SKM-1 (cell line): ENCODE results near the gene TENT4B.
"Not testable (repeated sequence)": the region's sequence is repeated elsewhere in the genome, so short reads cannot be mapped to it uniquely, and the experiment has no call there.

Experiments
- DNase-seq: peaks from one replicate; lab custom pipeline; 2025; ENCODE audit not compliant: unreplicated experiment; lab: John Stamatoyannopoulos, UW

TENT4B gene

DNA sequence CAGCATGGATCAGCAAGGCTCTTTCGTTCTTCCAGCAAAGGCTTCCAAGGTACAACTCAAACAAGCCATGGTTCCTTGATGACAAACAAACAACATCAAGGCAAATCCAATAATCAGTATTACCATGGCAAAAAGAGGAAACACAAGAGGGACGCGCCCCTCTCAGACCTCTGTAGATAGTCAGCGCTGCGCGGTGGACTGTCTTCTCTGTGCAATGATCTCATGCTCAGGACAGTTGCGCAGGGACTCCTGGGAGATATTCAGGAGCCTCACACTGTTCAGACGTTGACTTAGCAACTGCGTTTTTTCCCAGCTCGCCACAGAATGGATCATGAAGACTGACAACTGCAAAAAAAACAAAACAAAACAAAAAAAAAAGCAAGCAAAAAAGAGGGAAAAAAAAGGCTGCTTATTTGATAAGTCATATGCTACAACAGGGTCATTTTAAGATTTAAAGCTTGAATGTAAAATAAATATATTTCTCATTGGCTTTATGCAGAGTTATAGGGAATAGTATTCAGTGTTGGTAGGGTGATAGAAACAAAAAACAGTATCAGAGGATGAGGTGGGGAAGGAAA lies 76.1 kb downstream of the TENT4B start:
- DNase-seq, result no peak

- no peak for DNase-seq
These were observed 81.9 kb downstream of the TENT4B start for GRCh38 chr16:50234771-50235556.

GRCh38 chr16:50235581-50235980 lies 82.5 kb downstream of the TENT4B start:
- no peak for DNase-seq

DNA sequence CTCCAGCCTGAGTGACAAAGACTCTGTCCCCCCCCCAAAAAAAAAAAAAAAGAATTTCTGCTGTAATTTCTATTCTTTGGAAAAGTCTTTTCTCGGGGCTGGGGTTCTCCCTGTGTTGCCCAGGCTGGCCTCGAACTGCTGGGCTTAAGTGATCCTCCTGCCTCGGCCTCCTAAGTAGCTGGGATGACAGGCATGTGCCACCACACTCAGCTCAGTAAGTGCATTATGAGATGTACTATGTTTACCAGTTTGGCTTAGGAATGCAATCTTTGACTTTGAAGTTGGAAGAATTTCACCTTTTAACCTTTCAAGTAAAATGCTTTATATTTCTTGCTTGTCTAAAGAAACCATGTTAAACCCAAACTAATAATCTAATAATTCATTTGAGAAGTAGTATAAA lies 85.2 kb downstream of the TENT4B start:
- DNase-seq, result no peak

DNA sequence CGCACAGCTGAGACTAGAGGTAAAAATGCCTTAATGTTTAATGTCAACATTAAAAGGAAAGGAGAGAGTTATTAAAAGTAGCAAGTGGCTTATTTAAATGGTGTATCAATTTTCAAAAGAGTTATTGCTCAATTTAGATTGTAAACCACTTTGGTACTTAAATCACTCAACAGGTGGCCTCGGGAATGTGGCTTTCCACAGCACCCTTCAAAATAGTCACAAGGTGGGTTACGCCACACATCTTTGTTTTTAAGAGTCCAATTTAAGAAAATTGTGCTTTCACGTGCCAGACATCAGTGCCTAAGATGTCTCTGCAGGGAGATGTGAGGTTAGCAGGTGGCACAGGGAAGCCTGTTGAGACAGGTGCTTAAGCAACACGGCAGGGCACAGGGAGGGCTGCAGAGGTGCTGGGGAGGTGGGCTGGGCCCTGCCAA lies 85.8 kb downstream of the TENT4B start:
- DNase-seq, result no peak

- DNase-seq, result not testable (repeated sequence)
These were observed 89.9 kb downstream of the TENT4B start for GRCh38 chr16:50243024-50243423.

GRCh38 chr16:50244140-50244503 lies 91.0 kb downstream of the TENT4B start:
- DNase-seq, result no peak

- DNase-seq, result no peak
These were observed 91.7 kb downstream of the TENT4B start for GRCh38 chr16:50244504-50245416.

DNA sequence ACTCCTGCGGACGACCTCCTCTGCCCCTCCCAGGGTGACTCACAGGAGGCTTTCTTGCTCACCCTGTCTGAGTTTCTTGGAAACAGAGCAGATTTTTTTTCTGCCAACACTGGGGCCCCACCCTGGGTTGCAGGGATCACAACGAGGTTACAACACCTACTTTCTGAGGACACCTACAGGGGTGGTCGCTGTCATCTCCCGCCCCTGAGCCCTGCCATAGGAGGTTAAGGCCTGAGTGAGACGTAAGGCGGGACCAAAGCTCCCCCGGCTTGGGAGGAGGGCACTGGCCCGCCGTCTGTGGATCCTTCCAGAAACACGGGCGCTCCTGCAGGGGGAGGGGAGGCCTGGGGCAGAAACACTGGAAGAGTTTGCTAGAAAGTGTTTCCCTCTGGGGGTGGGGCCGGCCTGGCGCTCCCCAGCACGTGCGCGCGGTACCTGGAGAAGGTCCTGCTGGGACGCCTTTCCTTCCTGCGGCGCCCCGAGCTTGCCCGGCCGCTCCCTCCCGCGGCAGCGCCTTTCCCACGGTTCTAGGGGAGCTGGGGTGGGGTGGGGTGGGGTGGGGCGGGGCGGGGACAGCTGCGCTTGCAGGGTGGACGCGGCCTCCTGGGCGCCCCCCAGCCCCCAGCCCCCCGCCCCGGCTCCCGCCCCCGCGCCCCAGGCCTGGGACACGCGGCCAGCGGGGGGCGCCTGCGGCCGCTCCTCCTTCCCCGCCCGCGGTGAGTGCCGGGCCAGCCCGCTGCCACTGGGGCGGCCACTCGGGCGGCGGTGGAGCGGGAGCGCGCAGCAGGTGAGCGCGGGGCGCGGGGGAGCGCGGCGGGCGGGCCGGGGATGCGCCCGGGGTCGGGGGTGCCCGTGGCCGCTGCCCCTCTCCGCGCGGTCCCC lies 92.6 kb downstream of the TENT4B start:
- DNase-seq, result no peak

DNA sequence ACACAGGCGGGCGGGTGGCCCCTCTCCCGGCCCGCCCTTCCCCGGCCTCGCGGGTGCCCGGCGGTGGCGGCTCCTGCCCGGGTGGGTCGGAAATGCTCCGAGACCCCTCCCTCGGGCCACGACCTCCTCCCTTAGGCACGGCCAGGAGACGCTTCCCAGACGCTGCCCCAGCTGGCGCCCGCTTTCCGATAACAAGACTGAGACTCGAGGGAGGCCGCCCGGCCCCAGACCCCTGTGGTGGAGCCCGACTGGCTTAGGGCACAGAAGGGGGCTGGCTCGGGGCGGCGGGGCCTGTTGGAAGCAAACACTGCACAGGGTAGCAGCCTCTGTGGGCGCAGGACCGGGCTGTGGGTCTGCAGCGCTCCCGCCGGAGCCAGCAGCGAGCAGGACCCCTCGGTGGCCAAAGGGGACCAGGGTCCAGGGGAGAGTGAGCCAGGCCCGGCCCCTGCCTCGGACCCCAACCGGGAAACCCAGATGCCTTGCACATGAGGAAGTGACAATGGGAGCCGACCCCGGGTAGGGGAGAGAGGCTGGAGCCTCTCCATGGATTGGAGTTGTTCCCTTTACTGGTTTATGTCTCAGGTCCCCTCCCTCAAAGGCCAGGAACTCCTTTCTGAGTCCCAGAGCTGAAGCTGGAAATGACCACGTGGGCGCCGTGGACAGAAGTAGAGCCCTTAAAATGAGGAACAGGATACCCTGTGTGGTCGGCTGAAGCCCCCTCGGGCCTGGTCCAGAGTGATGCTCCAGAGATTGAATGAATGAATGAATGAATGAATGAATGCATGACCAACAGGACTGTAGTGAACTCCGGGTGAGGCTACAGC lies 93.4 kb downstream of the TENT4B start:
- DNase-seq, result no peak

GRCh38 chr16:50247123-50247905 lies 94.2 kb downstream of the TENT4B start:
- DNase-seq, result no peak

- no peak for DNase-seq
These were observed 95.0 kb downstream of the TENT4B start for GRCh38 chr16:50247906-50248608.

DNA sequence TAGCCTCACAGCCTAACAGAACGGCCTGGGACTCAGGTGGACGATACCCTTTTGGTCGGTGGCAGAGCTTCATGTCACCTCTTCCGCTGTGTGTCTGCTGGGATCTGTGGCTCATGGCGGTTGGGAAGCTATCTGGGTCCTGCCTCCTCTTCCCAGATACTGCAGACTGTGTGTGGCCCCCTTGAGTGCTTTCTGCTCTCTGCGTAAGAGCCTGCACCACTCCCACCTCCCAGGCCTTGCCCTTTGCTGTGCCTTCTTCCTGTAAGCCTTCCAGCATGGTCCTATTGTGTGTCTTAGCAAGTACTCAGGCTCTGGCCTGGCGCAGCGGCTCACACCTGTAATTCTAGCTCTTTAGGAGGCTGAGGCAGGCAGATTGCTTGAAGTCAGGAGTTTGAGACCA lies 95.7 kb downstream of the TENT4B start:
- no peak for DNase-seq

DNA sequence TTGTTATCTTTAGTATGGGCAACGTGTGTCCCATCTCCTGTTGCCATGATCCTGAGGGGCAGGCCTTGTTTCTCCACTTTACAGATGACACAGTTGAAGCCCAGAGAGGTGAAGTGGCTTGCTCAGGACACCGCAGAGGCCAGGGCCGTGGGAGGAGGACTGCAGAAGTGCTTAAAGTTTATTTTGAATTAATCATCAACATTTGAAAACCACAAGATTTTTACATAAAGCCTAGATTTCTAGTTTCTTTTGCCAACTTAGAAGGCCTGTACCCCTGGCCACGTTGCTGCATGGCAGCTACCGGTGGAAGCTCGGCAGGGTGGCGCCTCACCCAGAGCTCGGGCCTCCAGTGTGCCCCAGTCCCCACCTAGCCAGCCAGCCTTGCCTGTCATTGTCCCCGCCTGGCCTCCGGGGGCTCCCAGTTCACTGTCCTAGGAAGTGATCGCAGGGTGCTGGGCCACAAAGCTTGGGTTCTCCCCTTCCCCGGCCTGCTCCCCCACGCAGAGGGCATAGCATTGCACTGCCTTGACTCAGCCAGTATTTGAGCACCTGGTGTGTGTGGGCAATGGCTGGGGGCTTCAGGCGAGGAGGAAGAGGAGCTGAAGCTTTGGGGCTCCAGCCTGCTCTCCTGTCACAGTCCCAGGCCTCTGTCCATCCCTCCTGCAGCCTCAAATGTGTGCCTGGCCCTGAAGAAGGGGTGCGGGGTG lies 98.4 kb downstream of the TENT4B start:
- no peak for DNase-seq

- DNase-seq, result no peak
These were observed 99.0 kb downstream of the TENT4B start for GRCh38 chr16:50252082-50252611.

- DNase-seq, result no peak
These were observed 99.9 kb downstream of the TENT4B start for GRCh38 chr16:50252874-50253513.

- DNase-seq, result no peak
These were observed 100.4 kb downstream of the TENT4B start for GRCh38 chr16:50253514-50253910.
